GM21619 (cell line): Measurements from ENCODE around the gene CDH24.

ENCODE experiments used
- ATAC-seq: cut with Tn5 transposase; IDR thresholded peaks from one replicate; pipeline ENCODE4 v1.9.1; 2021; ENCODE audit not compliant: unreplicated experiment

CDH24 gene

DNA sequence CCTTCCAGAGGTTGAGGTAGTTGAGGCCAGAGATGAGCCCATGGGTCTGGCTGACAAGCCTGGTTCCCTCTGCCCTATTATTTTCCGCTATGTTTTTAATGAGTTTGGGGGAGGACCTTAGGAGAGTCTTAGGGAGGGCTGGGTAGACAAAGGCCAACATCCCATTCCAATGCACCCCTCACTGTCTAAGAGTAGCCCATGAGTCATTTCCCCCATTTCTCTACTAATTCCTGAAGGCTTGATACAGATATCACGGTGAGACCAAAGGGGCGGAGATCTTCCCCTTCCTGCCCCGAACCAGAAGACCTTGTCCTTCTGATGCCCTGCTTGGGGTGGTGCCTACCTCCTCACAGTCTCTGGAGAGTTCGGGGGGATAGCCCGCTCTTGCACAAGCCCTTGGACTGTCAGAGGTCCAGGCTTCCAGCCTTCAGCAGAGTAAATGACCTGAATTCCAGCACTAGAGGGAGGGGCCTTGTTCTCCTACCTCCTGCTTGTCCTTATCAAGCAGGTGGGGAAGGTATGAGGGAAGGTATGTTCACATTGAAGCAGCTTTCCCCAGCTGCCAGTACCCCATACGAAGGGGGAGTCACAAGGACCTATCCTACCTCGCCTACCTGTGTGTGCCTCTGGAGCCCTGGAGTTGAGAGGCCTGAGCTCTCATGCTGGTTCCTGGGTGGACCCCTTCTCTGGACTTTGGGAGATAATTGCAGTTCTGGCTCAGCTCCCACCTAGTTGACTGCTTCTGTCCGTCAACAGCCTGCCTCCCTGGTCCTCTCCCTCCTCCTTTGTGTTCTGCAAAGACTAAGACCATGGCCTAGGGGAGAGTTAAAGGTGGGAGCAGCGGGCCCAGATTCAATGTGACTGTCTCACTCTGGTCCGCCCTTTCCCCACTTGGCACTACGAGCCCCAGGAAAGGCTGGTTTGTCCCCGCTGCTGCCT, 11.6 kb downstream of the CDH24 start:
- ATAC-seq: no peak

DNA sequence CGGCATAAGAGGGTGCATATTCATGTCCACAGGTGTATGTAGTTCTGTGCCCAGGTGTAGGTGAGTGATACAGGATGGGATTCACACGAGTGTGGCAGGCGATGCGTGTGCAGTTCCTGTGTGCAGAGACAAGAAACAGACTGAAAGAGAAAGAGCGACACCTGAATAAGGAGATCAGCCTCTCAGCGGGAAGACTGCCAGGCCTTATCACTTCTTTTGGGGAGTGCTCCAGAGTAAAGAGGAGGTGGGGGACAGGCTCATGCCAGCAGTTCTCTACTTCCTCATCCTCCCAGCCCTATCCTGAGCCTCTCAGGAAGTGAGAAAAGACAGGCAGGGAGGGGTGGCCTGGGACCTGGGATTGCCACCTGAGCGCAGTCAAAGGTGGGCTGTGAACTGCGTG, 12.5 kb downstream of the CDH24 start:
- no peak for ATAC-seq

DNA sequence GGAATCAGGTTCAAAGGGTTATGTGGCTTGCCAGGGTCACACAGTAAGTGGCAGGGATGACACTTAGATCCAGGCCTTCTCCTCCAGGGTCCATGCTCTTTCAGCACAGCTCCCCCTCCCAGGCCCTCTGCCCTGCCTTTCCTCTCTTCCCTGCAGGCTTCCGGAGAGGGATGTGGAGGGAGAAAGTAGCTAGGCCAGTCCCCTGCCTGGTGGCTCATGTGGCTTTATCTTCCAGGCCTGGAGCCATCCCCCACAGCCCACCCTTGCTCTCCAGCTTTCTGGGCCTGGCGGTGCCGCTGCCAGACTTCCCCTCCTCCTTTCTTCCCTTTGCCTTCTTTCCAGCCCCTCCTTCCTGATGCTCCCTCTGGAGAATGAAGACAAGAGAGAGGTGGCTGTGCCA, 13.6 kb downstream of the CDH24 start:
- ATAC-seq: no peak

DNA sequence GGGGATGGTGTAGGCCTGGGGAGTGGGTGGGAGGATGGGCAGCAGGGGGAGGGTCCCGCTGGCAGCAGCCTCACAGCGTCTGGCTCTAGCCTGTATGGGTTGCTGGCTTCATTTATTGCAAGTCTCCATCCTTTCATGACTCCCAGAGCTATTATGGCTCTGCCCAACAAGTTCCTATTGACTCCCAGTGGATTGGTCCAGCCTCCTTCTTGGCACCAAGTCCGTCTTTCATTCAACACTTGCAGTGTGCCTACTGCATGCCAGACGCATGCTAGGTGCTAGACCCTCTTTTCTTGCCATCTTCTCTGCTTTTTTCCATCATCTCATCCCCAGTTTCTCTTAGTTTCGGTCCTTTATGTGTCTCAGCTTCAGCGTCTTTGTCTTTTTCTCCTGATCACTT, 14.2 kb downstream of the CDH24 start:
- no peak for ATAC-seq

DNA sequence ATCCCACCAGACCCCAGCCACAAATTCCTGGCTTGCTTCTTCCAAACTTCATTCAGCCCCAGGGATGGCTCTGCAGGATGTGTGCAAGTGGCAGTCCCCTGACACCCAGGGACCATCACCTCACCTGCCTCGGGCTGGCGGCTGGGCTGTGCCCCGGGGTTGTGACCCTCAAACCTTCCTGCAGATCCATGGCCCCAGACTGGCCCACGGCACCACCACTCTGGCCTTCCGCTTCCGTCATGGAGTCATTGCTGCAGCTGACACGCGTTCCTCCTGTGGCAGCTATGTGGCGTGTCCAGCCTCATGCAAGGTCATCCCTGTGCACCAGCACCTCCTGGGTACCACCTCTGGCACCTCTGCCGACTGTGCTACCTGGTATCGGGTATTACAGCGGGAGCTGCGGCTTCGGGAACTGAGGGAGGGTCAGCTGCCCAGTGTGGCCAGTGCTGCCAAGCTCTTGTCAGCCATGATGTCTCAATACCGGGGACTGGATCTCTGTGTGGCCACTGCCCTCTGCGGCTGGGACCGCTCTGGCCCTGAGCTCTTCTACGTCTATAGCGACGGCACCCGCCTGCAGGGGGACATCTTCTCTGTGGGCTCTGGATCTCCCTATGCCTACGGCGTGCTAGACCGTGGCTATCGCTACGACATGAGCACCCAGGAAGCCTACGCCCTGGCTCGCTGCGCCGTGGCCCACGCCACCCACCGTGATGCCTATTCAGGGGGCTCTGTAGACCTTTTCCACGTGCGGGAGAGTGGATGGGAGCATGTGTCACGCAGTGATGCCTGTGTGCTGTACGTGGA, 15.0 kb downstream of the CDH24 start, which contains the start of gene PSMB11:
Gene PSMB11, plus strand, starts transcription at position 51 of the 804 bp plus-strand sequence. Its CDS starts 14 bp downstream, at position 65.
- no peak for ATAC-seq

DNA sequence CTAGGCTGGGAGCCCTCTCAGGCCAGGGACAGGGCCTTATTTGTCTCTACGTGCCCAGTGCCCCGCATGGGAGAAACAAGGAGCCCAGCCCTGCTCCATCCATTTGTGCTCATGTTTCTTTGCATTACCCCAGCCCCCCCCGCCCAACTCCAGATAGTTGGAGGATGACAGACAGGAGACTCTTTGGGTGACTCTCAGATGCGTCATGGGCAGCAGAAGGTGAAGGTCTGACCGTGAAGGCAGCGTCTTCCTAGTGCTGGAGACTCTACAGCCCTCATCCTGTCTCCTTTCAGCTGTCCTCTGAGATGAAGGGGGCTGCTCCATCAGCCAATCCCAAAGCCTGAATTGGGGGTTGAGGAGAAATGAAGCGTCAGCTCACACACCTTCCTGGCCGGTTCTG, 15.6 kb downstream of the CDH24 start:
- no peak for ATAC-seq

DNA sequence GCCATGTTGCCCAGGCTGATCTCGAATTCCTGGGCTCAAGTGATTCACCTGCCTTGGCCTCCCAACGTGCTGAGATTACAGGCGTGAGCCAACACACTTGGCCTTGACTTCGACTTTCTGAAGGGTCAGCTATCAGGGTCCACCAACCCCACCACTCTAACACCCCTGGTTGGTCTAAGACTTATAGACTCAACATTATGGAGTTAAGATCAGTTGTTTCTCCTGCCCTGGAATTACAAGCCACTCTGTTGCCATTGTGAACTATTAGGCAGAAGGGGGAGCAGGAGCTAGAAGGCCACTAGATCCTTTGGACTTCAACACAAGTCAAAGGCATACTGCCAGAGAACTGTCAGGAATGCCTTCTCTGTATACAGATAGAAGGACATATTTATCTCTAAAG, 17.2 kb downstream of the CDH24 start:
- ATAC-seq: no peak

DNA sequence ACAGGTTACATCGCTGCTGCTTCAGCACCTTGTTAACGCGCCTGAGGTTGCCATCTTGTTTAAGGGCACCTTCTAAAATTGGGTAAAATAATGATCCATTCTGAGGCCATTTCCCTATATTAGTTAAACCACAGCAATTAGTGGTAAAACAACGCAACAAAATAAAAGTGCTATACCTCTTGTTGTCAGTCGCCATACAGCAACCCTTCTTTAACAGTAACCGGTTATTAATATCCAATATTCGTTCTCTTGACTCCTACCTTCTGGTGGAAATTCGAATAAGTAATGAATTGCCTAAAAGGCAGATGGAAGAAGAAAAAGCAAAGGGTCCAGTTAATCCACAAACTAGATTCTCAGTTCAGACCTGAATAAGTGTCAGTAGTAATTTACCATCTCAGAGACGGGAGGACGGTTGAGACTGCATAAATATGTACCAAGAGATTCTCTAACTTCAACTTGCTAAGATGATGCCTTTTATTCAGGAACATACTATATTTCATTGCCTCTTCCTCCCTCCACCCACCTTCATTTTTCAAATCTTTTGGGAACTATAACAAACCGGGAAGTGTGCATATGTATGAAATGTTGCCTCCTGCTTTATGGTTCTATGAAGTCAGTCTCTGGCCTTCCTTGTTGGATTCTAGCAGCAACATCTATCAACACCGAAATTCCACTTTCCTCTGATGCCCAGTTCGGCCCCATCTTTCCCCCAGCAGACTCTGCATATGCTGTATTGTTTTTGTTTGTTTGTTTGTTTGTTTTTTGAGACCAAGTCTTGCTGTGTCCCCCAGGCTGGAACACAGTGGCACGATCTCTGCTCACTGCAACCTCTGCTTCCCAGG, 21.8 kb downstream of the CDH24 start:
- no peak for ATAC-seq

DNA sequence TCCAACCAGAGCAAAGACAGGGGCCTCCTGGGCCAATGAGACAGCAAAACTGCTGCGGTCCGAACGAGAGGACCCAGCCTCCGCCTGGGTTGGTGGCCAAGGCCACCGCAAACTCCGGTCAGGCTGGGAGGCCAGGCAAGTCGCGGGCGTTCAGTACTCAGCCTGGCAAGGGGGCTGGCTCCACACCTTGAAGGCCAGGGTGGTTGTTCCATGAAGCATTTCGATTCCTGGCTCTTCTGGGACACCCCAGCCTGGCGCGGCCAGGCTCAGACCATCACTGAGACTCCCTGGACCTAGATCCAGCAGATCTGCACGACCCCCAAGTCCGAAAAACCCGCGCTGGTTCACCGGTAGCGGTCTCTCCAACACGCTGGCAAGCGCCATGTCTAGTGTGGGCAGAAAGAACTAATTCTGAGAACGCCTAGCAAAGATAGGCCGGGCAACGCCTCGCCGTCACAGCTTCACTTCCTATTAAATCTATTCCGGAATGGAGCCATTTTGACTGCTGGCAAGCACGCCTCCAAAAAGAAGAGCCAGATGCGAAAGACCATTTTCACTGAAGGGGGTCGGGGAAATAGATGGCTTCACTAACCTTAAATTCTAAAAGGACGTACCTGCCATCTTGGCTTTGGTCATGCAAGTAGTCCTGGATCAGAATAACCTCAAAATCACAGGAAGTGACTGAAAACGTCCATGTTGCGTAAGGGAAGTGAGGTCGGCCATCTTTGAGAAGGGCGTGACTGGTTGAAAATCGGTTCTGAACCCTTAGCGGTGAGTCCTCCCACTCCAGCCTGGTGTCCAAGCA, 22.6 kb downstream of the CDH24 start, which contains the start of gene PSMB5:
Gene PSMB5, minus strand, starts transcription at position 403 of the 805 bp plus-strand sequence. Its CDS starts 19 bp downstream, at position 384.
- ATAC-seq: peak; percentile 96

DNA sequence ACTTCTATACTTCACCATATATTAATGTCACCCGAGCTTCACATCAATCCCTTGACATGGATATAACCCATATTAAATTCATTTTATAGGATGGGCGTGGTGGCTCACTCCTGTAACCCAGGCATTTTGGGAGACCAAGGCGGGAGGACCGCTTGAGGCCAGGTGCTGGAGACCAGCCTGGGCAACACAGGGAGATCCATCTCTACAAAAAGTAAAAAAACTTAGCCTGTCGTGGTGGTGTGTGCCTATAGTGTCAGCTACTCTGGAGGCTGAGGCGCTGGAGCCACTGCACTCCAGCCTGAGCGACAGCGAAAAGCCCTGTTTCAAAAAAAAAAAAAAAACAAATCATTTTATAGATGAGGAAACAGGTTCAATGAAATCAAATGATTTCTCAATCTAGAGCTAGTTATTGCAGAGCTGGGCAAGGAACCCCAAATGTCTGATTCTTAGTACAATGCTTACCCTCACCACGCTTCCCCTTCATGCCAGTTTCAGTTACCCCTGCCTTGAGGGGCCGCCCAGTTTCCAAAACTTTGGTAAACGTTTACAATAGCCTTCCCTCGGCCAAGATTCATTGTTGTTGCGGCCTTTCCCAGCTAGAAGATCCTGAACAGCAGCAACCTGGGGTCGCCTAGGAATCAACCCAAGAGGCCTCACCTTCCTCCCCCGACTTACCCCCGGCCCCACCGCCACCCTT, 23.4 kb downstream of the CDH24 start:
- no peak for ATAC-seq

DNA sequence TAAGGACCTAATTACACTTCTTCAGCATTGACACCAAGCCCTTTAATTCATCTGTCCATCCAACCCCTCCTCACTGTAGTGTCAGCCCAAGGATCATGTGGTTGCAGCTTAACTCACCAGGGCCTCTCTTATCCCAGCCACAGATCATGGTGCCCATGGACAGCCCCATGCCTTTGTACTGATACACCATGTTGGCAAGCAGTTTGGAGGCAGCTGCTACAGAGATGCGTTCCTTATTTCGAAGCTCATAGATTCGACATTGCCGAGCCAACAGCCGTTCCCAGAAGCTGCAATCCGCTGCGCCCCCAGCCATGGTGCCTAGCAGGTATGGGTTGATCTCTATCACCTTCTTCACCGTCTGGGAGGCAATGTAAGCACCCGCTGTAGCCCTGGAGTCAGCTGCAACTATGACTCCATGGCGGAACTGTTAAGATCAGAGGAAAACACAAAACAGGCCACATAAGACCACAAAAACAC, 24.0 kb downstream of the CDH24 start:
- no peak for ATAC-seq

DNA sequence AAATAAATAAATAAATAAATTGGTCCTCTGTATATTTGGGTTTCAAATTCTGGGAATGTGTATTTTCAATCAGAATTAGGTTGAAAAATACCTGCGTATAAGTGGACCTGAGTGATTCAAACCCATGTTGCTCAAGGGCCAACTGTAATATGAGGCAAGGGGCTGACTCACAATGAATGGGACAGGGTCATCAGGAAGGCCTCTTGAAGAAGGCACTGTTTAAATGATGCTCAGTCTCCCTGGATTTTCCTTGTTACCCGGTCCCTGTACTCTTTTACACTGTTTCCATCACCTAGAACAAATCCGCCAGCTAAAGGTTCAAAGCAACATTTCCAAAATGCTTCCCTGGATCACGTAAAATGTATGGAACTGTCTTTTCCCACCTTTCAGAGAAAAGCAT, 26.4 kb downstream of the CDH24 start:
- ATAC-seq: no peak

DNA sequence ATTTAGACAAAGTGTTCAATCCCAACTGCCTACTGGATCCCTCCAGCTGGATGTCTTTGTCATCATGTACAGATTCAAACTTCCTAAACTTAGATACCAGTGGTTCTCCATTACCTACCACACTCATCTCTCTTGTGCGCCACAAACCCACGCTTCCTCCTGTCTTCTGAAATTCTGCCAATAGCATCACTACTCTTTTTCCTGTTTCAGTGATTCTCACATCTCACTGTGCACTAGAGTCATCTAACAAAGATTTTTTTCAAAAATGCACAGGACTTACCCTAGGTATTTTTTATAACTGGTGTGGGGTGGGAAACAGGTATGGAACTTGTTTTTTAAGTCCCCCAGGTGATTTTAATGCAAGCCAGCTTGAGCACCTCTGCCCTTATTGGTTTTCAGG, 28.5 kb downstream of the CDH24 start:
- no peak for ATAC-seq

DNA sequence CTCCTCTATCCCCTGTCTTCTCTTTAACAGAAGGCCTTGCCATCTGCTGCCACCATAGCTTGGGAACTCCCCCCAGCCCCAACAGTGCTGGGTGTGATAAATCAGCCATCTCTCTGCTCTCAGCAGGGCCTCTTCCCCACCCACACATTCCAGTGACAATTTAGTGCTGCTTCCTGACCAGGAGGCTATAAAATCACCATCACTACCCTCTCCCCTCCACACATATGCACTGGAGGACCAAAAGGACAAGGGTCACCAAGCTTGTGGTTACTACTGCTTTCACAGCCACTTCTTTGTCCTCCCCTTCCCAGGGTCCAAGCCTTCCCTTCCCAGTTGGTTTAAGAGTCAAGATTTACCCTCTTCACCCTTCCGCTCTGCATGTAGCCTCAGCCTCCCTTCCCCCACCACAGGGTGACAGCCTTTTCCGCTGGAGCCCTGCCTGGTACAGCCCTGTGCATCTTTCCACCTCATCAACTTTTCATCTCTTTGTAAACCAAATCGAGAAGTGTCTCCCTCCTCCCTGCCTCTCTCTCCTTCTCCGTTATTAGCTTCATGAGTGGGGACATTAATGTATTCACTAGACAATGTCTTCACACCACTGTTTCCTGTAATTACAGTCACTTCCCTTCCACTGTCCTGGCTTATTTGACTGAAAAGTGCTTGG, 32.0 kb downstream of the CDH24 start:
- no peak for ATAC-seq

DNA sequence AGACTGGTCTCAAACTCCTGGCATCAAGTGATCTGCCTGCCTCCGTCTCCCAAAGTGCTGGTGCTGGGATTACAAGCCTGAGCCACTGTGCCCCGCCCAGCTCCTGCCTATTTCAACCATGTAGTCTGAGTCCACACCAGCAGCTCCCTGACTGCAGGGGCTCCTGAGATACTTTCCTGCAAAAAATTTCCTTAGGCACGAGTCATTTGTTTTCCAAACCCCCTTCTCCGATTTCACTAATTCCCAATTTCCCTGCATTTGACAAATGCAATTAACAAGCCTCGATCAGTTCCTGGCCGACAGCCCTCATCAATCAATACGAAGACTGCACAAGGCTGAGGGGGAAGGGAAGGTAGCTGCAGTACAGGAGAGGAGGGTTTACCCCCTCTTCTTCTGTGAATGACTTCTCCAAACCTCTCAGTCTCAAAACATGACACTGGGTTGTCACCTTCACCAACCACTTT, 32.7 kb downstream of the CDH24 start:
- ATAC-seq: no peak

DNA sequence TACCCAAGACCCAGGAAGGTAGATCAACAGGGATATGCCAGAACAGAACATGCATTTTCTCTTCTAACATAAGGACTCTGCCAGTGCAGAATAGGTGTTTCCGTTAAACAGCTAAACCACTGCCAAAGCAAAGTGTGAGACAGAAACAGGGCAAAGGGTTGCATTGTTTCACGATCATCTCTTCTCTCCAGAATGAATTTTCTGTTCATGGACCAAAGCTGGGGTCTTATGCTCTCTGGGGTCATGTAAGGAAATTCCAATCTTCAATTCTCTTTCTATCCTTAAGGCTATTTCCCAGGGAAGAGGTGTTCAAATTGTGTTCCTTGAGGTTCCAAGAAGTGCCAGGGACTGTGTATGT, 33.5 kb downstream of the CDH24 start:
- ATAC-seq: no peak

DNA sequence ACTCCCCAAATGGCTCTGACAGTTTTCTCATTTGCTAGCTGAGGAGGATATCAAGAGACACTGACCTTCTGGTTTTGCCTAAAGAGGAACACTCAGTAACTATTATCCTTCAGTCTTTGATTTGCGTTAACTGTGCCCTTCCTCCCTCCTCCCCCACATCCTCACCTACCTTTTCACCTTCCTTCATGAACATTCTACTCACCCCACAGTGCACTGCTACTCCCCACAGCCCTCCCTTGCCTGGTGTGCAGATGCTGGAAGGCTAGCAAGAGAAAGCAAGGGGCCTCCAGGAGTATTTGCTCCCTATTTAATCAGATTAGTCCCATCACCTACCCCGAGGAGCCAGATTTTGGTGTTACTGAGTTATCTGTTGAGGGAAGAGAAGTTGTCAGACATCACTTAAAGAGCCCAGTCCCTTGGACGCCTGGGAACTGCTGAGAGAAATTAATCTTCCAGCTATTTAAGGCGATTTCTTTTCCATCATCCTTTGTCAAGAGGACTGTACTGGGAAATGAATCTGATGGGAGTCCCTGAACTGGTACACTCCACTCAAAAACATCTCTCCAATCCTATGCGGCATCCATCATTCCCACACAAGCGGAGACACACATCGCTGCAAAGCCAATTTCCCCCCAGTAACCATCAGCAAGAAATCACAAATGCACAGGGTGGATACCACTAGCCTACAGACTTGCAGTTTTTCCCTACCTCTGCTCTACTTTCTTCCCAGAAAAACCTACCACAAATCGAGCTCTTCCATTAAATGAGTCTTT, 34.1 kb downstream of the CDH24 start:
- ATAC-seq: no peak

DNA sequence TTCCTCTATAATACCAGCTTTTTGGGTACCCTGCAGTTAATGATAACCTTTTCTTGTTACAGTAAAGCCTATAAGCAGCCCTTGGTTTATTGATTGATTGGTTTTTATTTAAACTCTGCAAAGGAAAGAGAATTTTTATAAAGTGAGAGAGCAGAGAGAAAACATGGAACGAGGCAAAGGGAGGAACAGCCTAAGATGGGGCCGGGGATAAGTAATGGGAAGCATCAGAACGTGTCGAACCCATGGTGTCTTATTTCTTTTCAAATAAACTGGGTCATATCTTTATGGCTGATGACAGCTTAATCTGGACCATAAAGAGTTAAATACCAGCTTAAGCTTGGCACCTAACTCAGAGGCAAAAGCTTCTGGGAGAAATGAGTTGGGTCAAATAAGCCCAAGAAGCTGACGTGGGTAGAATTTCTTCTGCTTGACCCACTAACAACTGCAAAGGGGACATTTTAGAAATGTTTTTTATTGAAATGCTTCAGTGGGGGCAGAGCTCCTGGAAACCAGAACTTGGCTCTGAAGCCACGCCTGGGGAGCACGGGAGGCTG, 35.4 kb downstream of the CDH24 start:
- ATAC-seq: no peak
